T-helper 1 cell (primary cell): ENCODE results near the gene CLASP1.
"Not testable (repeated sequence)": the region's sequence is repeated elsewhere in the genome, so short reads cannot be mapped to it uniquely, and the experiment has no call there.

ENCODE experiments used
- DNase-seq, 5 donors: peaks; one replicate each; pipeline ENCODE4 v3.0.0-alpha.2; 2012 to 2020

Gene CLASP1

GRCh38 chr2:121613152-121613551 is 36.1 kb downstream of the CLASP1 start:
- DNase-seq = no peak

GRCh38 chr2:121611730-121612705 is 37.2 kb downstream of the CLASP1 start:
- DNase-seq = no peak

- not testable (repeated sequence) for DNase-seq
Observed at GRCh38 chr2:121611048-121611649, 38.1 kb downstream of the CLASP1 start.

DNA sequence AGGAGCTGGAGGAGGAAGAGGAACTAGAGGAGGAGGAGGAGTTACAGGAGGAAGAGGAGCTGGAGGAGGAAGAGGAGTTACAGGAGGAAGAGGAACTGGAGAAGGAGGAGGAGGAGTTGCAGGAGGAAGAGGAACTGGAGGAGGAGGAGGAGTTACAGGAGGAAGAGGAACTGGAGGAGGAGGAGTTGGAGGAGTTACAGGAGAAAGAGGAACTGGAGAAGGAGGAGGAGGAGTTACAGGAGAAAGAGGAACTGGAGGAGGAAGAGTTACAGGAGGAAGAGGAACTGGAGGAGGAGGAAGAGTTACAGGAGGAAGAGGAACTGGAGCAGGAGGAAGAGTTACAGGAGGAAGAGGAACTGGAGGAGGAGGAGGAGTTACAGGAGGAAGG is 38.8 kb downstream of the CLASP1 start:
- DNase-seq = not testable (repeated sequence)

DNA sequence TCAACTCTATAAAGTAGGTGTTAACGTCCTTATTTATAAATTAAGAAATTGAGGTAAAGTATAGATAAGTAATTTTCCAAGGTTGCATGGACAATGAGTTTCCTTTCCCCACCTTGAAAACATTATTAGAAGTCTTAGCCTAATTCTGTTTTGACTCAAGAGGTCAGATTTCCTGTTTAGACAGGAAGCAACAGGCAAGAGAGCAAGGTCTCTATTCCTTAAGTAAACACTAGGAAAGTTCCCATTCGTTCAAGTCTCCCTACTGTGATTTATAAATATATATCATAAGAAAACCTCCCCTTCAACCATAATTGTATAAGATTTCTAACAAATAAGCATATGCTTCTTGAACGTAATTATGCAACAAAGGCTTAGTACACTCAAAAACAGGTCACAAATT is 40.3 kb downstream of the CLASP1 start:
- DNase-seq = no peak

GRCh38 chr2:121608367-121608766 is 40.9 kb downstream of the CLASP1 start:
- DNase-seq = no peak

DNA sequence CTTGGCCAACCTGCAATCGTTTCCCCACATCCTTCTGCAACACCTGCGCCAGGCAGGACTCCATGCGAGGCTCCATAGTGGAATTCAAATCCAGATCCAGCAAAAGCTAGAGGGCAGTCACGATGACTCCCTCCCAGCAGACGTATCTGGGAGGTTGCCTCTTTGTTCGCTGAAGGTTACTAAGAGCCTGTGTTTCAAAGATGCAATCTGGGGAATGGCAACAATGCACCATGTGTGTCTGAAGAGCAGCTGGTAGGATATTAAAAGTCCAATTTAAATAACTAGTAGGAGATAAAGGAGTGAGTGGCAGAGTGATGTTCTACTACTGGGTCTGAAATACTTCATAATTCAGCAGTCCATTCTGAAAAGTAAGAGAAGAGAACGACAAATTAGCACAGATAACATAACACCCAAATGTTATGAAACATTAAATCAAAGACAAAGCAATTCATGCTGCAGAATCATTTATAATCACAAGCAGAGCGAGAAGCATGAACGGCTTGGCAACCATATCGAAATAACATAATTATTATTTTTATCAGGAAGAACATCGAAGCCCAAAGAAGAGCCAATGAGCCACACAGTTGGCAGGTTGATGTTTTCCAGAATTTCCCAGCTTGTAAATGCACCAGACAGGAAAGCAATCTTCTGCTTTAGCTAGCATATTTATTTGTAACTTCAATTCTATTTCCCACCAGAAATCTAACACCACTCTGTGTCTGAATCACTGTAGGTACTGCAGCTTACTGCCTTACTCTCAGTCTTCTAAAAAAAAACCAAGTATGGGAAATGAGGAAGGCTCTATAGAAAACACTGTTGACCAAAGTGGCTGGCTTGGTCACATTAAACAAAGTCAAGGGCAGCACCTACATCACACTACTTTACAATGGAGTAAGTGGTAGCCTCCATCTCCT is 43.2 kb downstream of the CLASP1 start:
- no peak for DNase-seq

DNA sequence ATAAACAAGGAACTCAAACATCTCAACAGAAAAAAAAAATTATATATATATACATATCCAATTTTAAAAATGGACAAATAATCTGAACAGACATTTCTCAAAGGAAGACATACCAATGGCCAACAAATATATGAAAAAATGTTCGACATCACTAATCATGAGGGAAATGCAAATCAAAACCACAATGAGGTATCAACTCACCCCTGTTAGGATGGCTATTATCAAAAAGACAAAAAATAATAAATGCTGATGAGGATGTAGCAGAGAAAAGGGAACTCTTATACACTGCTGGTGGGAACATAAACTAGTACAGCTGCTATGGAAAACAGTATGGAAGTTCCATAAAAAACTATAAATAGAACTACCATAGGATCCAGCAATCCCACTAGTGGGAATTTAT is 46.1 kb downstream of the CLASP1 start:
- no peak for DNase-seq

DNA sequence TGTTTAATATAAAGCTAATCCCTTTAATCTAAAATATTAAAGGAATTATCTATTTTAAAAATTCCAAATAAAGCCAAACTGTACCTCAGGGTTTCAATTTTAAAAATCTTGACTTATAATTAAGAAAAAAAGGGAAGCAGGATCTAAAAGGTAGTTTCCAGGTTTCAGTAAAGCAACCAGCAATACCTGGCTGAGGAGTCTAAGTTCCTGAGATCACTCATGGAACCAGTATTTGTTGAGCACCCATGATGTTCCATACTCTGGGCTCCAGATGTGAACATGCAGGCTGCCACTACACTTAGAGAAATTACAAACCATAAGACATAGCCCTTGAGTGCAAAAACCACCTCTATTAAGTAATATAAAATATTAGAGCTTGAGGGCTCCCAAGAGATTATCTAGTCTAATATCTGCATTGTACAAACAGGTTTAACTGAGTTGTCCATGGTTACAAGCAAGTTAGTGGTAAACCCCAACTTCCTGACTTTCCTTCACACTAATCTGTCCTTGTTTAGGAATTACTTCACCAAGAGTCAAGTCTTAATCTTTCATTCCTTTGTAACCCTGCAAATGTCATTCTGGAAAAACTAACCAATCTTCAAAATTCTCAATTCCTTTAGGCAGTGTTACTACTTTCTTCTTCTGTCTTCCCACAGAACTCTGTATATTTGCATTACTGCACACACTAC is 49.2 kb downstream of the CLASP1 start:
- no peak for DNase-seq

DNA sequence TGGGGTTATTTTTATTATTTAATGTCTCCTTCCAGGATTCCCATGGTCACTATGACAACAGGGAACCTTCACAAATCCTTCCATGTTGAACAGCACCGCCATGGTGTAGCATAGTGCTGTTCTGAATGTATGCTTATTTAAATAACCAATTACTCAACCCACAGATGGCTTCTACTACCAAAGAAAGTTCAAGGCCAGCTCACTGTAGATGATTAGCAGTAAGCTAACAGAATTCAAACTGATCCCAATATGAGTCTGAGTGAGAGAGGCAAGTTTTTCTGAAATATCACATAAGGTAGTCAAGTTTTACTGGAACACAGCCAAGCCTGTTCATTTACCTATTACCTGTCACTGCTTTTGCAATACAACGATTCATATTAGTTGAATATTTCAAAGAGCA is 51.2 kb downstream of the CLASP1 start:
- DNase-seq = no peak

DNA sequence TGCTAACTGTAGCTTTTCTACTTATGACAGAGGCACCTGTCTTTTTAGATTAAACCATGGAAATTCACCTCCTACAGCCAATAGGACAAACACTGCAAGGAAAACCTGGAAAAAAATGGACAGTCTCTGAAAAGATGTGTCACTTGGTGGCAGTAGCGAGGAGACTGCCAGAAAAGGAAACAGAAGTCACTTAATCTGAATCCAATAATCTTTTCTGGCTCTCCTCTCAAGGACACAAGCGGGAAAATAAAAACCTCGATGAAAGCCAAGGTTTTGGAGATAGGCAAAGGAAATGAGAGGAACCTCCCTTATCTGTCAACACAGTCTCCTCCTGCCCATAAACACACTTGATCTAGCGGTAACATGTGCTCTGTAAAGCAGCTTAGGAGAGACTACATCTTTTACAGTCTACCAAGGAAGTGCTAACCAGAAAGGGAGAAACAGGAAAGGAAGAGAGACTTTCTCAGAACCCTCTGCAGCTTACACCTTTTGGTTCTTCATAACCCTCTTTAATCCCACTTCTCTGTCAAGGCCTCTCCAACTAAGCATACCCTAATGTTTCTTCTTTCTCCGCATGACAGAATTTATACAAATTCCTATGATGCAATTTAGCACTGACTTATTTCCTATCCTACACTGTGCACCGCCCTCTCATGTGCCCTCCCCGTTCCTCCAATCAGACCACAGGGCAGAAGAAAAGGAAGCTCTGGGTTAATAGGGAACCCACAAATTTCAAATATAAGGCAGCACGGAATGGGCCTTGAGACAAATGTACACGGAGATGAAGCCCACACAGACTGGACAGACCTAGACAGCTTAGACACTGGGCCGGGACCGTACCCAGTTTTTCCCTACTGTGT is 52.8 kb downstream of the CLASP1 start:
- peak in 1 of 5 donors; percentile 25 for DNase-seq

DNA sequence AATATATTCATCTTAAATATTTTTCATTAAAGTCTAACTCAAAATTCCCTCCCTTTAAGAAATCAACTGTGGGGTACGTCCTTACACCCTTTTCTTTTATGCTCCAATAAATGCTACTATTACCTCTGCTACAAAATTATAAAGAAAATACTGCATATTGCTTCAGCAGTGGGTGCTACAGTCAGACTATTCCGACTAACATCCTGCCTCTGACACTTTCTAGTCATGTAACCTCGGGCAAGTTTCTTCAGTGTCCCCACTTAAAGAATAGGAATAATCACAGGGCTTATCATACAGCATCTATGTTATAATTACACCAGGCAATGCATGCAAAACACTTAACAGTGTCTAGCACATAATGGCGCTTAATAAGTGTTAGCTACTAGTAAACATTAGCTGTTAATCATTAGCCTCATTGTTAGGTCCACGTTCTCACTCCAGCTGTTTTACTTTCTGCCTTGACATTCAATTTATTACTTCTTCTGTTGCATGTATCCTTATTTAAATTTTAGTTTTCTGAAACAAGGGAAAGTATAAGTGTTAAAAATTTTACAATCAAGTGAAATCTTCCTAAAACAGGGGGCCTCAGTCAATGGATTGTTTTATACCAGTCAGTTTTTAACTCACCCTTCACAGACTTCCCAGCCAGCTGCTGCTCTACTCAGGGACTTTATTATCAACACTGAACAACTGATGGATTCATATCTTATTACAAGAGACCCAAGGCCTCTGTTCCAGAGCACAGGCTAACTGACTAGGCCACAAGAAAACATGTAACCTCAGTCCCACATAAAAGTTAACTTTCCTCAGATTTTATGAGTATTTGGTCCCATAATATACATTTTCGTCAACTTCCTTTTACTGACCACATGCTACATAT is 54.0 kb downstream of the CLASP1 start:
- no peak for DNase-seq

DNA sequence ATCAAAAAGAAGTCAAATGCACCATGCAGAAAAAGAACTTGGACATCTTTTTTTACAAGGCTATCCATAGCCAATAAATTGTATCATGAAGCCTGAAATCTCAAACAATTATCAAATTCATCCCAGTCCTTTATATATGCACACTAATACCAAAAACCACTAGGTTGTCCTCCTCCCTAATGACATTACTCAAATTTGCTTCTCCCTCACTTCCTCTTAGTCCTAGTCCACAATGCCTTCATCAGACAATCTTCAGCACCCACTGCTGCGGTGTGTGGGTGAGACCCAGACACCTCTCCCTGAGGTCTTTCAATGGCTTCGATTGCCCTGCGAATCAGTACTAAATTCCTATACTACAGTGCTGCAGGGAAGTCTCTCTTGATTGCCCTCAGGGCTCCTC is 58.1 kb downstream of the CLASP1 start:
- DNase-seq = no peak

DNA sequence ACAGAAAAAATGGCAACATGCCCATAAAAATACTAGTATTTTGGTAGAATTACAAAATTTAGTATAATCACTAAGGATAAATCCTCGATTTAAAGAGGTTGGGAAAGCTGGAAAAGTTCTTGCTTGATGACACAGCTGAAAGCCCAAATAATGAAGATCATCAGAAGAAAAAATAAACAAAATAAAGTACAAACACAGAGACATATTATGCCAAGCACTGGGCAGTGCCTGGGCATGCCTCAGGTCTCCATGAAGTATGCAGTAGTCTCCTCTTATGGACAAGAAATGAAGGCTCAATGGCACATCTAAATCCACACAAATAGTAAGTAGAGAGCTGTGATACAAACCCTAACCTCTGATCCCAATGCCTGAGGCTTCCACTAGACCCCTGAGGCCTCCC is 60.9 kb downstream of the CLASP1 start:
- DNase-seq = no peak

- no peak for DNase-seq
Observed at GRCh38 chr2:121587131-121587530, 62.1 kb downstream of the CLASP1 start.

DNA sequence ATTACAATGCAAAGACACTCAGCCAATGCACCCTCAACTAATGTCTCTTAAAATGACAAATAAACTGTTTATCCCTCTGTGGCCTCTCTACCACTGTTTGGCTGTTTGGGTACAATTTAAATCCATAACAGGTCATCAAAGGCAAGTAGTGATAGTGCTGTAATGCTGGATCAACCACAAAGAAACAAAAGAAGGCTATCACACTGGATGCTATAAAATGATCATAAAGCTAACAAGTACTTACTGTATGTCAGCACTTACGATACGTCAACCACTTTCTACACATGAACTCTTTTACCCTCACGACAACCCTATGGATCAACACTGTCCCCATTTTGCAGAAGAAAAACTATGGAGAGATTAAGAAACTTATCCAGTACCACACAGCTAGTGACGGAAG is 64.5 kb downstream of the CLASP1 start:
- no peak for DNase-seq

- DNase-seq = peak in 1 of 5 donors; percentile 5
Observed at GRCh38 chr2:121583555-121583954, 65.7 kb downstream of the CLASP1 start.

DNA sequence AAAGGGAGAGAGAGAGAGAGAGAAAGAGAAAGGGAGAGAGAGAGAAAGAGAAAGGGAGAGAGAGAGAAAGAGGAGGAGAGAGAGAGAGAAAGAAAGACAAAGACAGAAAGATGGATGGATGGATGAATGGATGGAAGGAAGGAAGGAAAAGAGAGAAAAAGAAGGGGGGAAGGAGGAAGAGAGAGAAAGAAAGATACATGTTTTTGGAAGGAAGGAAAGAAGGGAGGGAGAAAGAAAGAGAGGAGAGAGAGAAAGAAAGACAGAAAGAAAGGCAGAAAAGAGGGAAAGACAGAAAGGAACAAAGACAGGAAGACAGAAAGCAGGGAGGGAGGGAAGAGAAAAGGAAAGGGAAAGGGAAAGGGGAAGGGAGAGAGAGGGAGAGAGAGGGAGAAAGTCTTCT is 67.0 kb downstream of the CLASP1 start:
- DNase-seq = no peak

- DNase-seq = no peak
Observed at GRCh38 chr2:121579309-121579708, 70.0 kb downstream of the CLASP1 start.

GRCh38 chr2:121577381-121577780 is 71.9 kb downstream of the CLASP1 start:
- no peak for DNase-seq
